ENCODE measurements around the gene DACT2. TPM values are rescaled to one million over a fixed set of nuclear protein-coding genes. Genes with fewer than 3 reads are reported as not detected.

The DACT2 gene
- total RNA-seq, 1 experiment from 2014 or later: not detected

DNA sequence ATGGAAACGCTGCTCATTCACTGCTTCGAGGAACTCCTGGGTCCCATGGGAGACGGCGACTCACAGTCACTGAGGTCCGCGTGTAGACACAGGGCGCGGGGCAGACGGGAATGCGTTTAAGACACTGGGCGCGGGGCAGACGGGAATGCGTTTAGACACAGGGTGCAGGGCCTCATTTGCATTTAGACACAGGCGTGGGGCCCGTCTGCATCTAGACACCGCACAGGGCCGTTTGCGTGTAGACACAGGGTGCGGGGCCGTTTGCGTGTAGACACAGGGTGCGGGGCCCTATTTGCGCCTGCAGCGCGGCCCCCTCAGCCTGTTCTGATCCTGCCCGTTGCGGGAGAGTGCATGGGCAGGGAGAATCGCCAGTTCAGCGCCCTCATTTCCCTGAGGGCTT lies 10.4 kb downstream of the DACT2 start:
- BruUV-seq (replicated peaks): no TSS peak
- no peak overlapping the region for H3K27ac Mint-ChIP-seq (ENCODE audit: low read depth, unreplicated experiment)
- H3K27me3 Mint-ChIP-seq (ENCODE audit: insufficient read depth, unreplicated experiment): peaks cover 35% of the 10 kb centered on the region
- no peaks in the 10 kb centered on the region for H3K4me1 Mint-ChIP-seq (ENCODE audit: insufficient read depth, unreplicated experiment)
- H3K4me3 Mint-ChIP-seq (ENCODE audit: unreplicated experiment): no peak overlapping the region
- no peak for DNase-seq (ENCODE audit: unreplicated experiment)
- CTCF ChIA-PET: interaction anchor here (0.7 kb wide), 1 partner anchor 12 kb away, joined by 3 read pairs; no protein-coding TSS in a partner anchor
- POLR2A ChIA-PET: no interaction called here
- intact Hi-C loops (cut with micrococcal nuclease): no loop called here
- TF ChIP-seq, protein P1, sequence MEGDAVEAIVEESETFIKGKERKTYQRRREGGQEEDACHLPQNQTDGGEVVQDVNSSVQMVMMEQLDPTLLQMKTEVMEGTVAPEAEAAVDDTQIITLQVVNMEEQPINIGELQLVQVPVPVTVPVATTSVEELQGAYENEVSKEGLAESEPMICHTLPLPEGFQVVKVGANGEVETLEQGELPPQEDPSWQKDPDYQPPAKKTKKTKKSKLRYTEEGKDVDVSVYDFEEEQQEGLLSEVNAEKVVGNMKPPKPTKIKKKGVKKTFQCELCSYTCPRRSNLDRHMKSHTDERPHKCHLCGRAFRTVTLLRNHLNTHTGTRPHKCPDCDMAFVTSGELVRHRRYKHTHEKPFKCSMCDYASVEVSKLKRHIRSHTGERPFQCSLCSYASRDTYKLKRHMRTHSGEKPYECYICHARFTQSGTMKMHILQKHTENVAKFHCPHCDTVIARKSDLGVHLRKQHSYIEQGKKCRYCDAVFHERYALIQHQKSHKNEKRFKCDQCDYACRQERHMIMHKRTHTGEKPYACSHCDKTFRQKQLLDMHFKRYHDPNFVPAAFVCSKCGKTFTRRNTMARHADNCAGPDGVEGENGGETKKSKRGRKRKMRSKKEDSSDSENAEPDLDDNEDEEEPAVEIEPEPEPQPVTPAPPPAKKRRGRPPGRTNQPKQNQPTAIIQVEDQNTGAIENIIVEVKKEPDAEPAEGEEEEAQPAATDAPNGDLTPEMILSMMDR (IDR thresholded peaks at IDR 0.05; ENCODE audit: unreplicated experiment): no peak
- H3K9me3 Mint-ChIP-seq (ENCODE audit: unreplicated experiment): no peaks in the 10 kb centered on the region
- H3K36me3 Mint-ChIP-seq (ENCODE audit: insufficient read depth, unreplicated experiment): no peaks in the 10 kb centered on the region

DNA sequence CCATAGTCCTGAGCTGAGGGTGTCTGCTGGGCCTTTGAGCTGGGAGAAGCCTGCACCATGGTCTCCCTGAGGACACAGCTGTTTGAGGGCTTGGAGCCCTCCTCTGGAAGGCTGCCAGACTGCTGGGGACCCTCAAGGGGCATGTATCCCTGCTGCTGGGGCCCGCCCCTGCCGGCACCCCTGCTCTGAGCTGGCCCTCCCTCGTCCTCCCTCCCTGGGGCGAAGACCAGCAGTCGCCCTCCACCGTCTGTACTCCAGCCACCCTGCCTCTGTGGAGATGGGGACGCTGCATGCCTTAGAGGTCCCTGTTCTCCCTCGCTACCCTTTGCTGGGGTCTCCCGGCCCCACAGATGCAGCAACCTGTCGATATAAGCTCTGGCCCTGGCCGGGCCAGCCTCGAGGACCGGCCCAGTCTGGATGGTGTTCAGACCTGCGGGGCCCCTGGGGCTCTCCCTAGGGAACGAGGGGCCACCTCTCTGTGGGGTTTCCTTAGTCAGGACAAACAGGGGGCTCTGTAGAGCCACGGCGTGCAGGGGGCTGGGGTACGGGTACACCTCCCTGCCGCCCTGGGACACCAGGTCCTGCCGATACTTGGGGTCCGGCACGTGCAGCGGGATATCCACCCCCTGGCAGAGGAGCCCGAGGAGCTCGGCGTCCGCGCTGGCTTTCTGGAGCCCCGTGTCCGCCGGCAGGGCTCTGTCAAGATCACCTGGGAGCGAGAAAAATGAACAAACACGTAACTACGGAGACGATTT lies 11.0 kb downstream of the DACT2 start:
- DNase-seq (ENCODE audit: unreplicated experiment): no peak
- TF ChIP-seq, protein P1 (IDR thresholded peaks at IDR 0.05; ENCODE audit: unreplicated experiment): no peak
- Mint-ChIP-seq H3K4me1 (ENCODE audit: insufficient read depth, unreplicated experiment) (no peaks in the 10 kb centered on the region), H3K27me3 (ENCODE audit: insufficient read depth, unreplicated experiment) (peaks cover 41% of the 10 kb centered on the region), H3K4me3 (ENCODE audit: unreplicated experiment) (no peak overlapping the region), H3K9me3 (ENCODE audit: unreplicated experiment) (no peaks in the 10 kb centered on the region), H3K36me3 (ENCODE audit: insufficient read depth, unreplicated experiment) (no peaks in the 10 kb centered on the region), H3K27ac (ENCODE audit: low read depth, unreplicated experiment) (no peak overlapping the region)
- no TSS peak for BruUV-seq (replicated peaks)
- intact Hi-C loops (cut with micrococcal nuclease): no loop called here
- POLR2A ChIA-PET: no interaction called here
- CTCF ChIA-PET: interaction anchor here (0.7 kb wide), 1 partner anchor 39 kb away, joined by 3 read pairs; no protein-coding TSS in a partner anchor

DNA sequence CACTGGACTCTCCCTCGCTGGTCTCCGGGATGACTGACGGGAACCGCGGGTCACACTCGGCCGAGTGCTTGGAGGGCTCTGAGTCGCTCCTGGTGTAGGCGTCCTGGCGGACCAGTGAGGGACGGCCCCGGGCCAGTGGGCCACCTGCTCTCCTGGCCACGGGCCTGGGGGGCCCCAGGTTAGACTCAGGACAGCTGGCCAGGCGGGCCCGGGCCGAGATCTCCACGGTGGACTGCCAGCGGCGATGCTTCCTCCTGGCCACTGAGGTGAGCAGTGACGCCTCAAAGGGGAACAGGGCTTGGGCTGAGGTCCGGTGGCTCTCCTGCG lies 11.9 kb downstream of the DACT2 start:
- intact Hi-C loops (cut with micrococcal nuclease): no loop called here
- BruUV-seq (replicated peaks): no TSS peak
- POLR2A ChIA-PET: no interaction called here

DNA sequence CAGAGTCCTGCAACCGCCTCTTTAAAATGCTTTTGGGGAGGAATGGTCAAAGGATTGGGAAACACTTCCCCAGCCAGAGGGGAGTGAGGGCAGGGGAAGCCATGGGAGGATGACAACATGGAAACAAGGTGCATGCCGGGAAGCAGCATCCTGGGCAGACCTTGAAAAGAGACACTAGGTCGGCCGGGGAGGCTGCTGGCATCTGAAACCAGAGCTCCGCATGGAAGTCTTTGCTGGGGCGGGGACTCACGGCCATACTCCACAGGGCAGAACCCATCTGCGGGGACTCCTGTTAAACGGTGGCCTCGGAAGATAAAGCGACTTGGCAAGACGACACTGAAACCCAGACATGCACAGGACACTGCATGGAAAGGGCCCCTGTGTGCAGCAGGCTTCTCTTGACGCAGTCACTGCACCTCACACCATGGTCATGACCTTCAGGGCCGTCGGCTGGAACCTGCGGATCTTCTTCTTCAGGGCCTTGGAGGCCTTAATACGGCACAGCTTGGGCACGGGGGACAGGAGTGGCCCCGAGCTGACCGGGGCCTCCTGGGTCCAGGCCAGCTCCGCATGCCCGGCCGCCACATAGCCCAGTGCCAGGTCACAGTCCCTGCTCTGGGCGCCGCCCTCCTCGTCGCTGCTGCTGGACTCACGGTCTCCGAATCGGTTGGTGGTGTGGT lies 12.4 kb downstream of the DACT2 start:
- H3K27ac Mint-ChIP-seq (ENCODE audit: low read depth, unreplicated experiment): no peak overlapping the region
- DNase-seq (ENCODE audit: unreplicated experiment): no peak
- H3K4me3 Mint-ChIP-seq (ENCODE audit: unreplicated experiment): no peak overlapping the region
- BruUV-seq (replicated peaks): no TSS peak
- no peaks in the 10 kb centered on the region for H3K4me1 Mint-ChIP-seq (ENCODE audit: insufficient read depth, unreplicated experiment)
- ChIA-PET POLR2A (interaction anchor here (0.6 kb wide), 1 partner anchor 571 kb away, joined by 4 read pairs; no protein-coding TSS in a partner anchor), CTCF (no interaction called here)
- intact Hi-C loops (cut with micrococcal nuclease): no loop called here
- H3K27me3 Mint-ChIP-seq (ENCODE audit: insufficient read depth, unreplicated experiment): peaks cover 56% of the 10 kb centered on the region
- H3K9me3 Mint-ChIP-seq (ENCODE audit: unreplicated experiment): no peaks in the 10 kb centered on the region
- TF ChIP-seq, protein P1 (IDR thresholded peaks at IDR 0.05; ENCODE audit: unreplicated experiment): no peak
- H3K36me3 Mint-ChIP-seq (ENCODE audit: insufficient read depth, unreplicated experiment): no peaks in the 10 kb centered on the region

More for the DNA sequence above, 11.9 kb downstream of the DACT2 start:
- Mint-ChIP-seq H3K36me3 (ENCODE audit: insufficient read depth, unreplicated experiment) (no peaks in the 10 kb centered on the region), H3K27ac (ENCODE audit: low read depth, unreplicated experiment) (no peak overlapping the region), H3K27me3 (ENCODE audit: insufficient read depth, unreplicated experiment) (peaks cover 51% of the 10 kb centered on the region), H3K4me3 (ENCODE audit: unreplicated experiment) (no peak overlapping the region), H3K9me3 (ENCODE audit: unreplicated experiment) (no peaks in the 10 kb centered on the region), H3K4me1 (ENCODE audit: insufficient read depth, unreplicated experiment) (no peaks in the 10 kb centered on the region)
- CTCF ChIA-PET: interaction anchor here (0.7 kb wide), 1 partner anchor 40 kb away, joined by 3 read pairs; no protein-coding TSS in a partner anchor
- no peak for DNase-seq (ENCODE audit: unreplicated experiment)
- TF ChIP-seq, protein P1 (IDR thresholded peaks at IDR 0.05; ENCODE audit: unreplicated experiment): no peak

Measured in MCF 10A (cell line).